Measurements from ENCODE around the gene LAMTOR3. TPM values are rescaled to one million over a fixed set of nuclear protein-coding genes. Genes with fewer than 3 reads are reported as not detected.

LAMTOR3 gene
- 24.7 and 47.4 TPM in 2 replicates for total RNA-seq

GRCh38 chr4:99894161-99894997, at the start of gene LAMTOR3:
Gene LAMTOR3 (minus strand): TSS chr4:99894427. CDS start chr4:99893963, 464 bp downstream.

Other genes with a start within 250 kb of the LAMTOR3 start
- gene C4orf54, start 236.6 kb downstream of the LAMTOR3 start, total RNA-seq: under 0.01 TPM in 1 of 2 replicates, not detected in the other
- not detected in 2 replicates for gene DAPP1, start 77.6 kb downstream of the LAMTOR3 start, total RNA-seq
- 31.3 and 45.4 TPM in 2 replicates for gene DNAJB14, start 52.2 kb upstream of the LAMTOR3 start, total RNA-seq
- gene H2AZ1, start 55.8 kb upstream of the LAMTOR3 start, total RNA-seq: 138 and 467 TPM in 2 replicates

Data from placental pericyte (primary cell).